OCI-M1 (cell line): Measurements from ENCODE around the gene NEK11.
A peak's percentile ranks its signal among the peaks of the same experiment; 100 is the strongest.

Source experiments
- DNase-seq: peaks from one replicate; lab custom pipeline; 2025; lab: John Stamatoyannopoulos, UW

Gene NEK11

GRCh38 chr3:131223373-131224289 lies 197.0 kb downstream of the NEK11 start:
- no peak for DNase-seq

GRCh38 chr3:131224886-131225550 lies 198.3 kb downstream of the NEK11 start:
- DNase-seq = no peak

GRCh38 chr3:131228522-131228921 lies 201.8 kb downstream of the NEK11 start:
- DNase-seq = no peak

GRCh38 chr3:131231710-131232389 lies 205.2 kb downstream of the NEK11 start:
- DNase-seq = peak; percentile 29

GRCh38 chr3:131232711-131233267 lies 206.1 kb downstream of the NEK11 start:
- DNase-seq = no peak

- DNase-seq = no peak
These were observed 207.4 kb downstream of the NEK11 start for GRCh38 chr3:131233900-131234668.

GRCh38 chr3:131236421-131236820 lies 209.7 kb downstream of the NEK11 start:
- no peak for DNase-seq

GRCh38 chr3:131238496-131238895 lies 211.8 kb downstream of the NEK11 start:
- no peak for DNase-seq

- DNase-seq = no peak
These were observed 212.6 kb downstream of the NEK11 start for GRCh38 chr3:131239267-131239666.

GRCh38 chr3:131242201-131242600 lies 215.5 kb downstream of the NEK11 start:
- peak; percentile 13 for DNase-seq

- DNase-seq = no peak
These were observed 223.8 kb downstream of the NEK11 start for GRCh38 chr3:131250466-131250865.

- no peak for DNase-seq
These were observed 233.8 kb downstream of the NEK11 start for GRCh38 chr3:131260525-131260924.

- no peak for DNase-seq
These were observed 234.4 kb downstream of the NEK11 start for GRCh38 chr3:131261104-131261503.

GRCh38 chr3:131275556-131275955 lies 248.9 kb downstream of the NEK11 start:
- DNase-seq = no peak

- no peak for DNase-seq
These were observed 251.3 kb downstream of the NEK11 start for GRCh38 chr3:131277836-131278497.

GRCh38 chr3:131279577-131279976 lies 252.9 kb downstream of the NEK11 start:
- no peak for DNase-seq

- DNase-seq = no peak
These were observed 255.7 kb downstream of the NEK11 start for GRCh38 chr3:131282379-131282778.

GRCh38 chr3:131282967-131283366 lies 256.3 kb downstream of the NEK11 start:
- no peak for DNase-seq

- DNase-seq = no peak
These were observed 257.2 kb downstream of the NEK11 start for GRCh38 chr3:131283862-131284261.

- DNase-seq = no peak
These were observed 257.6 kb downstream of the NEK11 start for GRCh38 chr3:131284302-131284701.

- DNase-seq = no peak
These were observed 258.8 kb downstream of the NEK11 start for GRCh38 chr3:131285456-131285855.
